ENCODE measurements around the gene PAAF1.

- no peak for TF ChIP-seq CTCF (IDR thresholded peaks at IDR 0.05; ENCODE audit: low read length)
- TF ChIP-seq EZH2 (IDR thresholded peaks at IDR 0.05; ENCODE audit: borderline replicate concordance, low read length) = no peak
Observed at GRCh38 chr11:73854680-73855079, 22.1 kb upstream of the PAAF1 start.

All from OCI-LY1 (cell line).